GM19043 (cell line): ENCODE measurements around the gene ANKAR.
"Not testable (repeated sequence)": the region's sequence is repeated elsewhere in the genome, so short reads cannot be mapped to it uniquely, and the experiment has no call there.

Experiments
- ATAC-seq: cut with Tn5 transposase; IDR thresholded peaks from one replicate; pipeline ENCODE4 v1.9.1; 2021; ENCODE audit warnings: low read depth; ENCODE audit not compliant: unreplicated experiment

The ANKAR gene

GRCh38 chr2:189658306-189659212 is 15.9 kb upstream of the ANKAR start:
- ATAC-seq = no peak

GRCh38 chr2:189659734-189660133 is 14.7 kb upstream of the ANKAR start:
- ATAC-seq = no peak

GRCh38 chr2:189660803-189661147 is 13.7 kb upstream of the ANKAR start:
- ATAC-seq = no peak

GRCh38 chr2:189661148-189661956 is 13.1 kb upstream of the ANKAR start, which contains the start of gene ASNSD1:
ASNSD1 (plus strand) TSS chr2:189661459; CDS start chr2:189666133, 4,674 bp downstream.
- peak; percentile 90 for ATAC-seq

GRCh38 chr2:189661957-189662321 is 12.5 kb upstream of the ANKAR start:
- ATAC-seq = no peak

GRCh38 chr2:189662669-189663226 is 11.7 kb upstream of the ANKAR start:
- ATAC-seq = no peak

GRCh38 chr2:189663319-189663718 is 11.2 kb upstream of the ANKAR start:
- ATAC-seq = not testable (repeated sequence)

- ATAC-seq = no peak
Measured at GRCh38 chr2:189669913-189670312, 4.6 kb upstream of the ANKAR start.

GRCh38 chr2:189673661-189674373 is 653 bp upstream of the ANKAR start:
- no peak for ATAC-seq

- no peak for ATAC-seq
Measured at GRCh38 chr2:189676471-189676870, 2.0 kb downstream of the ANKAR start.

GRCh38 chr2:189679226-189679625 is 4.8 kb downstream of the ANKAR start:
- ATAC-seq = no peak

GRCh38 chr2:189681203-189681602 is 6.7 kb downstream of the ANKAR start:
- ATAC-seq = no peak

GRCh38 chr2:189681903-189682302 is 7.4 kb downstream of the ANKAR start:
- ATAC-seq = no peak

- ATAC-seq = no peak
Measured at GRCh38 chr2:189683348-189683747, 8.9 kb downstream of the ANKAR start.

- ATAC-seq = no peak
Measured at GRCh38 chr2:189684811-189685210, 10.3 kb downstream of the ANKAR start.

- peak; percentile 61 for ATAC-seq
Measured at GRCh38 chr2:189685540-189686229, 11.2 kb downstream of the ANKAR start.

GRCh38 chr2:189687796-189688195 is 13.3 kb downstream of the ANKAR start:
- not testable (repeated sequence) for ATAC-seq

GRCh38 chr2:189696223-189696622 is 21.8 kb downstream of the ANKAR start:
- no peak for ATAC-seq

- ATAC-seq = no peak
Measured at GRCh38 chr2:189698020-189698887, 23.8 kb downstream of the ANKAR start.
